ENCODE data around the gene P2RX4.
"Not testable (repeated sequence)": the region's sequence is repeated elsewhere in the genome, so short reads cannot be mapped to it uniquely, and the experiment has no call there.

P2RX4 gene

DNA sequence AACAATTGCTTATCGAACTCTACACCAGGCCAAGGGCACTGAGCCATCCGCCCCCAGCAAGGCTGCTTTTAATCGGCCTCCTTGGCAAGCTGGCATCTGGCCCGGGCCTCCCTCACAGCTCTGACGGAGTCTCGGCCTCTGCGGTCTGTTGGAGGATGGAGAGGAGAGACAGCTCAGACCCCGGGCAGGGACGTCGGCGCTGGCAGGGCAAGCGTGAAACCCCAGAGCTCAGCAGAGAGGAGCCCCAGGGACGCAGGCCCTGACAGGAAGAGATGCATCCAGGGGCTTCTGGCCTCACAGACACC is 69.1 kb downstream of the P2RX4 start:
- DNase-seq = no peak

- no peak for DNase-seq
These were observed 69.6 kb downstream of the P2RX4 start for GRCh38 chr12:121279507-121279915.

GRCh38 chr12:121280531-121280930 is 70.6 kb downstream of the P2RX4 start:
- not testable (repeated sequence) for DNase-seq

DNA sequence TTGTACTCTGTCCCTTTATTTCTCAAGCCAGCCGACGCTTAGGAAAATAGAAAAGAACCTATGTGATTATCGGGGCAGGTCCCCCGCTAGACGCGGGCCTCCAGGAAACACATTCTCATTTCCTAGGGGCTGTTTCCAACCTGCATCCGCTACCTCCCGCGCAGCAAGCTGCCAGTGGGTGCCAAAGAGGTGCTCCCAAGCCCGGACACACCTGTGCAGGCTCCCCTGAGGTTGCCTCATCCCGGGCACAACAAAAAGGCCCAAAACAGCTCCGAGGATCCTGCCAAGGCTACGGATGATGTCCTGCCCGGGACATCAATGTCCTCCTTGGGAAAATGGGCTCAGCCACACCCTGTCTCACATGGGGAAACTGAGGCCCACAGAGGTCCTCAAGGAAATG is 71.2 kb downstream of the P2RX4 start:
- not testable (repeated sequence) for DNase-seq

DNA sequence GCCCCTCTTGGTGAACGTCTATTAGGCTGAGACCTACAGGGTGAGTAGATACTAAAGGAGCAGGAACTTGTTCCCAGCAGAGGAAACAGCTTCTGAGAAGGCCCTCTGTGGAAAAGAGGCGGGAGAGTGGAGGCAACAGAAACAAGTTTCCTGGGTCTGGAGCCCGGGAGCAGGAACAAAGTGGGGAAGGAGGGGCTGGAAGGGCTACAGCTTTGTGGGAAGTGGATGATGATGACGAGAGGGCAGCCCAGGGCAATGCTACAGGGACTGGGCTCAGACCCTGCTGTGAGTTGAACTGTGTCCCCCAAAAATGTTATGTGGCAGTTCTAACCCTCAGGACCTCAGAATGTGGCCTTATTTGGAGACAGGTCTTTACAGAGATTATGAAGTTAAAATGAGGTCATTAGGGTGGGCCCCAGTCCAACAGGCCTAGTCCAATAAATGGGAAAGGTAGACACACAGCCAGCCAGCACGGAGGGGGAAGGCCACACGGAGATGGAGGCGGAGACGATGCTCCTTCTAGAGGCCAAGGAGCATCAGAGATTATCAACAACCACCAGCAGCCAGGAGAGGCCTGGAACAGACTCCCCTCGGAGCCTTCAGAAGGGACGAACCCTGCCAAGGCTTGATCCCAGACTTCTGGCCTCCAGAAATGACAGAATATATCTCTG is 72.3 kb downstream of the P2RX4 start:
- DNase-seq = no peak

GRCh38 chr12:121282910-121283309 is 73.0 kb downstream of the P2RX4 start:
- DNase-seq = not testable (repeated sequence)

GRCh38 chr12:121283388-121283787 is 73.5 kb downstream of the P2RX4 start:
- no peak for DNase-seq

All from fibroblast of skin of abdomen (primary cell).